A549 treated with dexamethasone at 1 μM for 4 hours (cell line): ENCODE measurements around the gene COPZ1. TPM values are rescaled to one million over a fixed set of nuclear protein-coding genes. Genes with fewer than 3 reads are reported as not detected.

Source experiments
- total RNA-seq: library from RNA; stranded (reverse); fragments of 200-300 nt; extraction: Qiagen RNA extraction; gene quantifications from 5 replicates; pipeline ENCODE4 v1.2.3, GENCODE V29; 2022

The COPZ1 gene
- 226 to 324 TPM (median 231 TPM) in 5 replicates for total RNA-seq

GRCh38 chr12:54324617-54325441, at the start of gene COPZ1:
TSS of gene COPZ1 (plus strand) at chr12:54325131. CDS start at chr12:54325164, 33 bp downstream.

GRCh38 chr12:54279632-54280467, 45.1 kb upstream of the COPZ1 start, which contains the start of gene CBX5:
TSS of gene CBX5 (minus strand) at chr12:54280122. CDS start at chr12:54257650, 22,472 bp downstream.

GRCh38 chr12:54280468-54281260, 44.3 kb upstream of the COPZ1 start, which contains the start of gene HNRNPA1:
TSS of gene HNRNPA1 (plus strand) at chr12:54280726. CDS start at chr12:54280808, 82 bp downstream.

GRCh38 chr12:54300732-54301427, 24.1 kb upstream of the COPZ1 start, which contains the start of gene NFE2:
TSS of gene NFE2 (minus strand) at chr12:54301015. CDS start at chr12:54295248, 5,767 bp downstream.

GRCh38 chr12:54364413-54364812, 39.5 kb downstream of the COPZ1 start, which contains the start of gene GPR84:
TSS of gene GPR84 (minus strand) at chr12:54364486. CDS start at chr12:54363851, 635 bp downstream.

GRCh38 chr12:54384591-54385041, 59.7 kb downstream of the COPZ1 start, which contains the start of gene ZNF385A:
TSS of gene ZNF385A (minus strand) at chr12:54384733. CDS start at chr12:54384514, 219 bp downstream.

Other genes starting within 250 kb of the COPZ1 start
- 24.3 to 32.3 TPM (median 29.7 TPM) in 5 replicates for gene SMUG1, start 136.1 kb upstream of the COPZ1 start, total RNA-seq
- 22.5 to 35.9 TPM (median 31.6 TPM) in 5 replicates for gene CBX5, start 45.0 kb upstream of the COPZ1 start, total RNA-seq
- gene HNRNPA1, start 44.4 kb upstream of the COPZ1 start, total RNA-seq = 1,526 to 2,648 TPM (median 1,602 TPM) in 5 replicates
- gene NFE2, start 24.1 kb upstream of the COPZ1 start, total RNA-seq = 0.07 TPM in 1 of 5 replicates, not detected in the others
- 0.05 to 0.13 TPM (median 0.09 TPM) in 3 of 5 replicates, not detected in the others for gene GPR84, start 39.4 kb downstream of the COPZ1 start, total RNA-seq
- 12.3 to 23.4 TPM (median 22.5 TPM) in 5 replicates for gene ZNF385A, start 59.6 kb downstream of the COPZ1 start, total RNA-seq
- 222 to 345 TPM (median 276 TPM) in 5 replicates for gene ITGA5, start 94.1 kb downstream of the COPZ1 start, total RNA-seq
- not detected in 5 replicates for gene GTSF1, start 148.5 kb downstream of the COPZ1 start, total RNA-seq
- not detected in 5 replicates for gene NCKAP1L, start 172.6 kb downstream of the COPZ1 start, total RNA-seq
- 0.04 TPM in 1 of 5 replicates, not detected in the others for gene PDE1B, start 224.5 kb downstream of the COPZ1 start, total RNA-seq